Measurements from ENCODE around the gene PCDHGA9.
"Not testable (repeated sequence)": the region's sequence is repeated elsewhere in the genome, so short reads cannot be mapped to it uniquely, and the experiment has no call there.

The PCDHGA9 gene

DNA sequence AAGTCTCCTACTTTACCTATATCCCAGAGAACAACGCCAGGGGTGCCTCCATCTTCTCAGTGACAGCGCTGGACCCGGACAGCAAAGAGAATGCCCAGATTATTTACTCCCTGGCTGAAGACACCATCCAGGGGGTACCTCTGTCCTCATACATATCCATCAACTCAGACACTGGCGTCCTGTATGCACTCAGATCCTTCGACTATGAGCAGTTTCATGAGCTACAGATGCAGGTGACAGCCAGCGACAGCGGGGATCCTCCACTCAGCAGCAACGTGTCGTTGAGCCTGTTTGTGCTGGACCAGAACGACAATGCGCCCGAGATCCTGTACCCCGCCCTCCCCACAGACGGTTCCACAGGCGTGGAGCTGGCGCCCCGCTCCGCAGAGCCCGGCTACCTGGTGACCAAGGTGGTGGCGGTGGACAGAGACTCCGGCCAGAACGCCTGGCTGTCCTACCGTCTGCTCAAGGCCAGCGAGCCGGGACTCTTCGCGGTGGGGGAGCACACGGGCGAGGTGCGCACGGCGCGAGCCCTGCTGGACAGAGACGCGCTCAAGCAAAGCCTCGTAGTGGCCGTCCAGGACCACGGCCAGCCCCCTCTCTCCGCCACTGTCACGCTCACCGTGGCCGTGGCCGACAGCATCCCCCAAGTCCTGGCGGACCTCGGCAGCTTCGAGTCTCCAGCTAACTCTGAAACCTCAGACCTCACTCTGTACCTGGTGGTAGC is 12.1 kb downstream of the PCDHGA9 start:
- DNase-seq (ENCODE audit: low read depth) = not testable (repeated sequence)

DNA sequence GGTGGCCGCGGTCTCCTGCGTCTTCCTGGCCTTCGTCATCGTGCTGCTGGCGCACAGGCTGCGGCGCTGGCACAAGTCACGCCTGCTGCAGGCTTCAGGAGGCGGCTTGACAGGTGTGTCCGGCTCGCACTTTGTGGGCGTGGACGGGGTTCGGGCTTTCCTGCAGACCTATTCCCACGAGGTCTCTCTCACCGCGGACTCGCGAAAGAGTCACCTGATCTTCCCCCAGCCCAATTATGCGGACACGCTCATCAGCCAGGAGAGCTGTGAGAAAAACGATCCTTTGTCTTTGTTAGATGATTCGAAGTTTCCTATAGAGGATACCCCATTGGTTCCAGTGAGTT is 12.7 kb downstream of the PCDHGA9 start:
- not testable (repeated sequence) for DNase-seq (ENCODE audit: low read depth)

DNA sequence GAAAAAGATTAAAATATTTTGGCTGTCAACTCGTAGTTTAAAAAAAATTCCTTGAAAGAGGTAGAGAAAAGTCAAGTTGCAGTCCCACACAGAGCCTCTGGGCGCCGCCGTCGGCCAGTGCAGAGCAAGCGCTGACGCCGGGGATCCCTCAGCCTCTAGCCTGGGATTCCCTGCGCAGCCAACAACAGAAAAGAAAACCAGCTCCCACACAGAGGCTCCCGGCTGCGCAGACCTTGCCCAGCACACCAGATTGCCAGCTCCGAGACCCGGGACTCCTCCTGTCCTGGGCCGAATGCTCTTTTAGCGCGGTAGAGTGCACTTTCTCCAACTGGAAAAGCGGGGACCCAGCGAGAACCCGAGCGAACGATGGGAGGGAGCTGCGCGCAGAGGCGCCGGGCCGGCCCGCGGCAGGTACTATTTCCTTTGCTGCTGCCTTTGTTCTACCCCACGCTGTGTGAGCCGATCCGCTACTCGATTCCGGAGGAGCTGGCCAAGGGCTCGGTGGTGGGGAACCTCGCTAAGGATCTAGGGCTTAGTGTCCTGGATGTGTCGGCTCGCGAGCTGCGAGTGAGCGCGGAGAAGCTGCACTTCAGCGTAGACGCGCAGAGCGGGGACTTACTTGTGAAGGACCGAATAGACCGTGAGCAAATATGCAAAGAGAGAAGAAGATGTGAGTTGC is 15.1 kb downstream of the PCDHGA9 start, which contains the start of gene PCDHGB7:
PCDHGB7 (plus strand) TSS at position 184 of the 679 bp plus-strand sequence; CDS start at position 367, 183 bp downstream.
- DNase-seq (ENCODE audit: low read depth) = peak; percentile 21

DNA sequence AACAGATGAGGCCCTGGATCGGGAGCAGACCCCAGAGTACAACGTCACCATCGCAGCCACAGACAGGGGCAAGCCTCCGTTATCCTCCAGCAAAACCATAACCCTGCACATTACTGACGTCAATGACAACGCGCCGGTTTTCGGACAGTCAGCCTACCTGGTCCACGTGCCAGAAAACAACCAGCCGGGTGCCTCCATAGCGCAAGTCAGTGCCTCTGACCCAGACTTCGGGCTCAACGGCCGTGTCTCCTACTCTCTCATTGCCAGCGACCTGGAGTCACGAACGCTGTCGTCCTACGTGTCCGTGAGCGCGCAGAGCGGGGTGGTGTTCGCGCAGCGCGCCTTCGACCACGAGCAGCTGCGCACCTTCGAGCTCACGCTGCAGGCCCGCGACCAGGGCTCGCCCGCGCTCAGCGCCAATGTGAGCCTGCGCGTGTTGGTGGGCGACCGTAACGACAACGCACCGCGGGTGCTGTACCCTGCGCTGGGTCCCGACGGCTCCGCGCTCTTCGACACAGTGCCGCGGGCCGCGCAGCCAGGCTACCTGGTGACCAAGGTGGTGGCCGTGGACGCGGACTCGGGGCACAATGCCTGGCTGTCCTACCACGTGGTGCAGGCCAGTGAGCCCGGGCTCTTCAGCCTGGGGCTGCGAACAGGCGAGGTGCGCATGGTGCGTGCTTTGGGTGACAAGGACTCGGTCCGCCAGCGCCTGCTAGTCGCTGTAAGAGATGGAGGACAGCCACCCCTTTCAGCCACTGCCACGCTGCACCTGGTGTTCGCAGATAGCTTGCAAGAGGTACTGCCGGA is 16.7 kb downstream of the PCDHGA9 start:
- DNase-seq (ENCODE audit: low read depth) = no peak

DNA sequence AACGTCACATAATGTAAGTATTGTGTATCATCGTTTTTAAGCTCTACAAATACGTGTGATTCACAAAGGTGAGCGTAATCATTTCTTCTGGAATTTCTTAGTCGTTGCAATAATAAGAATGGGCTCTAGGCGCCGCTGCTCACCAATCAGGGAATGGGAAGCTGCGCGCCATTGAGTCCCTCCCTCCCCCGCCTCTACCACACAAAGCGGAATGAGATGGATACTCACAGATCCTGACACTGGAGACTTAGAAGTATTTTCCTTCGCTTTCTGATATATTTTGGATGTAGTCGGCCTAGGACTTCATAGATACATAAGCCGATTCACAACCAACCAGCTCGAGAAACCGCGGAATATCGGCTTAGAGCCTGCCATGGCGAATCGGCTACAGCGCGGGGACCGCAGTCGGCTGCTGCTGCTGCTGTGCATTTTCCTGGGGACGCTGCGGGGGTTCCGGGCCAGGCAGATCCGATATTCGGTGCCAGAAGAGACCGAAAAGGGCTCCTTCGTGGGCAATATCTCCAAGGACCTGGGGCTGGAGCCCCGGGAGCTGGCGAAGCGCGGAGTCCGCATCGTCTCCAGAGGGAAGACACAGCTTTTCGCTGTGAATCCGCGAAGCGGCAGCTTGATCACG is 18.4 kb downstream of the PCDHGA9 start, which contains the start of gene PCDHGA11:
PCDHGA11 (plus strand) TSS at position 197 of the 634 bp plus-strand sequence; CDS start at position 374, 177 bp downstream.
- no peak for DNase-seq (ENCODE audit: low read depth)

DNA sequence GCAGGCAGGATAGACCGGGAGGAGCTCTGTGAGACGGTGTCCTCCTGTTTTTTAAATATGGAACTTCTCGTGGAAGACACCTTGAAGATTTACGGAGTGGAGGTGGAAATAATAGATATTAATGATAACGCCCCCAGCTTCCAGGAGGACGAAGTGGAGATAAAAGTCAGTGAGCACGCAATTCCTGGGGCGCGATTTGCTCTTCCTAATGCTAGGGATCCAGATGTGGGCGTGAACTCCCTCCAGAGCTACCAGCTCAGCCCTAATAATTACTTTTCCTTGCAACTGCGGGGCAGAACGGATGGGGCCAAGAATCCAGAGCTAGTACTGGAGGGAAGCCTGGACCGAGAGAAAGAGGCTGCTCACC is 18.9 kb downstream of the PCDHGA9 start:
- DNase-seq (ENCODE audit: low read depth) = no peak

DNA sequence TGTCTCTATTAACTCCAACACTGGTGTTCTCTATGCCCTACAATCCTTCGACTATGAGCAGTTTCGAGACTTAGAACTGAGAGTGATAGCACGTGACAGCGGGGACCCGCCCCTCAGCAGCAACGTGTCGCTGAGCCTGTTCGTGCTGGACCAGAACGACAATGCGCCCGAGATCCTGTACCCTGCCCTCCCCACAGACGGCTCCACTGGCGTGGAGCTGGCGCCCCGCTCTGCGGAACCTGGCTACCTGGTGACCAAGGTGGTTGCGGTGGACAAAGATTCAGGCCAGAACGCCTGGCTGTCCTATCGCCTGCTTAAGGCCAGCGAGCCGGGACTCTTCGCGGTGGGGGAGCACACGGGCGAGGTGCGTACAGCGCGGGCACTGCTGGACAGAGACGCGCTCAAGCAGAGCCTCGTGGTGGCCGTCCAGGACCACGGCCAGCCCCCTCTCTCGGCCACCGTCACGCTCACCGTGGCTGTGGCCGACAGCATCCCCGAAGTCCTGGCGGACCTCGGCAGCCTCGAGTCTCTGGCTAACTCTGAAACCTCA is 20.2 kb downstream of the PCDHGA9 start:
- DNase-seq (ENCODE audit: low read depth) = no peak

DNA sequence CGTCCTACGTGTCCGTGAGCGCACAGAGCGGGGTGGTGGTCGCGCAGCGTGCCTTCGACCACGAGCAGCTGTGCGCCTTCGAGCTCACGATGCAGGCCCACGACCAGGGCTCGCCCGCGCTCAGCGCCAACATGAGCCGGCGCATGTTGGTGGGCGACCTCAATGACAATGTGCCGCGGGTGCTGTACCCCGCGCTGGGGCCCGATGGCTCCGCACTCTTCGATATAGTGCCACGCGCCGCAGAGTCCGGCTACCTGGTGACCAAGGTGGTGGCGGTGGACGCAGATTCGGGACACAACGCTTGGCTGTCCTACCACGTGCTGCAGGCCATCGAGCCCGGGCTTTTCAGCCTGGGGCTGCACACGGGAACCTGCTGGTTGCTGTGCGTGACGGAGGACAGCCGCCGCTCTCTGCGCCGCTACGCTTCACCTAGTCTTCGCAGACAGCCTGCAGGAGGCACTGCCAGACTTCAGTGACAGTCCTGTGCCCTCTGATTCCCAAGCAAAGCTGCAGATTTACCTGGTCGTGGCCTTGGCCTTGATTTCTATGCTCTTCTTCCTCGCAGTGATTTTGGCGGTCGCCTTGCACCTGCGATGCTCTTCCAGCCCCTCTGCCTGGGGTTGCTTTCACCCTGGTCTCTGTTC is 25.3 kb downstream of the PCDHGA9 start:
- no peak for DNase-seq (ENCODE audit: low read depth)

DNA sequence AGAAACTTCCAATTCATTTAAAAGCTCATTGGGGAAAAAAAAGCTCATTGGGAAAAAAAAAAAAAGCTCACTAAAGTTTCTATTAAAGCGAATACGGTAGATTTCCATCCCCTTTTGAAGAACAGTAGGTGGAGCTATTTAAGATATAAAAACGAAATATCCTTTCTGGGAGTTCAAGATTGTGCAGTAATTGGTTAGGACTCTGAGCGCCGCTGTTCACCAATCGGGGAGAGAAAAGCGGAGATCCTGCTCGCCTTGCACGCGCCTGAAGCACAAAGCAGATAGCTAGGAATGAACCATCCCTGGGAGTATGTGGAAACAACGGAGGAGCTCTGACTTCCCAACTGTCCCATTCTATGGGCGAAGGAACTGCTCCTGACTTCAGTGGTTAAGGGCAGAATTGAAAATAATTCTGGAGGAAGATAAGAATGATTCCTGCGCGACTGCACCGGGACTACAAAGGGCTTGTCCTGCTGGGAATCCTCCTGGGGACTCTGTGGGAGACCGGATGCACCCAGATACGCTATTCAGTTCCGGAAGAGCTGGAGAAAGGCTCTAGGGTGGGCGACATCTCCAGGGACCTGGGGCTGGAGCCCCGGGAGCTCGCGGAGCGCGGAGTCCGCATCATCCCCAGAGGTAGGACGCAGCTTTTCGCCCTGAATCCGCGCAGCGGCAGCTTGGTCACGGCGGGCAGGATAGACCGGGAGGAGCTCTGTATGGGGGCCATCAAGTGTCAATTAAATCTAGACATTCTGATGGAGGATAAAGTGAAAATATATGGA is 27.9 kb downstream of the PCDHGA9 start, which contains the start of gene PCDHGA12:
PCDHGA12 (plus strand) TSS at position 176 of the 782 bp plus-strand sequence; CDS start at position 429, 253 bp downstream.
- no peak for DNase-seq (ENCODE audit: low read depth)

DNA sequence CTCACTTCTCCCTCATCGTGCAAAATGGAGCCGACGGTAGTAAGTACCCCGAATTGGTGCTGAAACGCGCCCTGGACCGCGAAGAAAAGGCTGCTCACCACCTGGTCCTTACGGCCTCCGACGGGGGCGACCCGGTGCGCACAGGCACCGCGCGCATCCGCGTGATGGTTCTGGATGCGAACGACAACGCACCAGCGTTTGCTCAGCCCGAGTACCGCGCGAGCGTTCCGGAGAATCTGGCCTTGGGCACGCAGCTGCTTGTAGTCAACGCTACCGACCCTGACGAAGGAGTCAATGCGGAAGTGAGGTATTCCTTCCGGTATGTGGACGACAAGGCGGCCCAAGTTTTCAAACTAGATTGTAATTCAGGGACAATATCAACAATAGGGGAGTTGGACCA is 28.7 kb downstream of the PCDHGA9 start:
- no peak for DNase-seq (ENCODE audit: low read depth)

DNA sequence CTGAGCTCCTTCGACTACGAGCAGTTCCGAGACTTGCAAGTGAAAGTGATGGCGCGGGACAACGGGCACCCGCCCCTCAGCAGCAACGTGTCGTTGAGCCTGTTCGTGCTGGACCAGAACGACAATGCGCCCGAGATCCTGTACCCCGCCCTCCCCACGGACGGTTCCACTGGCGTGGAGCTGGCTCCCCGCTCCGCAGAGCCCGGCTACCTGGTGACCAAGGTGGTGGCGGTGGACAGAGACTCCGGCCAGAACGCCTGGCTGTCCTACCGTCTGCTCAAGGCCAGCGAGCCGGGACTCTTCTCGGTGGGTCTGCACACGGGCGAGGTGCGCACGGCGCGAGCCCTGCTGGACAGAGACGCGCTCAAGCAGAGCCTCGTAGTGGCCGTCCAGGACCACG is 29.7 kb downstream of the PCDHGA9 start:
- DNase-seq (ENCODE audit: low read depth) = not testable (repeated sequence)

DNA sequence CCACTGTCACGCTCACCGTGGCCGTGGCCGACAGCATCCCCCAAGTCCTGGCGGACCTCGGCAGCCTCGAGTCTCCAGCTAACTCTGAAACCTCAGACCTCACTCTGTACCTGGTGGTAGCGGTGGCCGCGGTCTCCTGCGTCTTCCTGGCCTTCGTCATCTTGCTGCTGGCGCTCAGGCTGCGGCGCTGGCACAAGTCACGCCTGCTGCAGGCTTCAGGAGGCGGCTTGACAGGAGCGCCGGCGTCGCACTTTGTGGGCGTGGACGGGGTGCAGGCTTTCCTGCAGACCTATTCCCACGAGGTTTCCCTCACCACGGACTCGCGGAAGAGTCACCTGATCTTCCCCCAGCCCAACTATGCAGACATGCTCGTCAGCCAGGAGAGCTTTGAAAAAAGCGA is 30.1 kb downstream of the PCDHGA9 start:
- DNase-seq (ENCODE audit: low read depth) = not testable (repeated sequence)

DNA sequence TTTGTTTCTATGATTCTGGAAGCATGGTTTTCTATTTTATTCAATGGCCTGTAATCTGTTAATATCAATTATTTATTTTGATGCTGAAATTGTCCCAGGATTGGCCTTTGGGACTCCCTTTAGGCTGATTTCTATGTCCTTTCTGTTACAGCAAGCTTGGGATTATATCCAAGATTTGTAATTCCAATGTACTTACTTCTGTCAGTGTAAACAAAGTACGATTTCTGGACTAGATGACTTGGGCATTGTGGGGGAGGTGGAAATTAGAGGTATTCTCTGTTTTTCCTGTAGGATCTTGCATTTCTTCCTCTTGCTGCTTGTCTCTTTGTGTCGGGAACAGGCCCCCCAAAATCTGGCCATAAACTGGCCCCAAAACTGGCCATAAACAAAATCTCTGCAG is 31.4 kb downstream of the PCDHGA9 start:
- DNase-seq (ENCODE audit: low read depth) = no peak

DNA sequence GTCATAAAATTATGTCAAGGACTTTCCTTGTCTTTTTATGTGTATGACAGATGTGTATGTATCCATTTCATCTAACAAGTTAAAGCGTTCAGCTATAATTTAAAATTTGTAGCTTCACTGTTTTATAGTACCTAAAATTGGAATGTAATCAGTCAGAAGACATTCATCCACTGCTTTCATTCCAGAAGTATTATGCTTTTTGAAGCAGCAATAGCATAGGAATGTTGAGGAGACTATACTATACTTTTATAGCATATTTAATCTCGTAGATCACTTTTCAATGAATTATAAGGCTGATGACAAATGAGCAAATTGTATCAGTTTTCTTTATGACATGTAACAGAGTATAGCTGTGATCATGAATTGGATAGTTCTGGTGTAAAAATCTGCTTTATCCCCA is 34.6 kb downstream of the PCDHGA9 start:
- no peak for DNase-seq (ENCODE audit: low read depth)

DNA sequence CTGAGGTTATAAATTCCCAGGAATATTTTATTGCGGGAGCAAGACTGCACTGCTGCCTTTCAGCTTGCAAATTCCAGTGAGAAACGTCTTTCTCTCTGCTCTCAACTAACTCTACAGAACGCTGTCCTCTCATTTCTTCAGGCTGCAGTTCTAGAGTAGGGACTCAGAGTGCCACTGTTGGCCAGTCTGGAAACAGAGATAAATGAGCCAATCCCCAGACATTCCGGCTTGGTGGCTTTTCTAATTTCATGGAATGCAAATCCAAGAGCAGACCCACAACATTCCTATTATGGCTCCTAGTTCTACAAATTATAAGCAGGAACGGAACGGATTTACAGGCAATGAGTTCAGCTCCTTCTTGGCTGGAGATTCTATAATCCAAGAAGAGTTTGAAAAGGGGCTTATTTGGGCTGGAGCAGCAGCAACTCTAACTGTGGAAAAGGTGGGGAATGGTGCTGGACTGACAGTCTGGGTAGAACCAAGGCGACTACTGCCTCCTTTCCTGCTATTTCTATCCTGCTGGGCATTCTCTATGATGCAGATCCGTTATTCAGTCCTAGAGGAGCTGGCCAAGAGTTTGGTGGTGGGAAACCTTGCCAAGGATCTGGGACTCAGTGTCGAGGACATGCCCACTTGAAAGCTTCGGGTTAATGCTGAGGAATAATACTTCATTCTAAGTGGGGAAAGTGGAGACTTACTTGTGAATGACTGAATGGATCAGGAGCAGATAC is 37.0 kb downstream of the PCDHGA9 start:
- no peak for DNase-seq (ENCODE audit: low read depth)

DNA sequence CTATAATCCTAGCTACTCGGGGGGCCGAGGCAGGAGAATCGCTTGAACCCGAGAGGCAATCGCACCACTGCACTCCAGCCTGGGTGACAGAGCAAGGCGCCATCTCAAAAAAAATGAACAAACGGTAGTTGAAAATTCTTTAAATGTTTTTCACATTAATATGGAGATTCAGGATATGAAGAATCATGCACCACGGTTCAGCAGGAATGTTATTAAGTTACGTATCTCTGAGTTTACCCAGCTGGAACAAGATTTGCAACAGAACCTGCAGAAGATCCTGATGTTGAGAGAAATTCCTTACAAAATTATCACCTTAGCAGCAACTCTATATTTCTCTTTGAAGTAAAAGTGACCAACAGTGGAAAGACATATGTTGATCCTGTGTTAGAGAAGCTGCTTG is 37.8 kb downstream of the PCDHGA9 start:
- DNase-seq (ENCODE audit: low read depth) = no peak

DNA sequence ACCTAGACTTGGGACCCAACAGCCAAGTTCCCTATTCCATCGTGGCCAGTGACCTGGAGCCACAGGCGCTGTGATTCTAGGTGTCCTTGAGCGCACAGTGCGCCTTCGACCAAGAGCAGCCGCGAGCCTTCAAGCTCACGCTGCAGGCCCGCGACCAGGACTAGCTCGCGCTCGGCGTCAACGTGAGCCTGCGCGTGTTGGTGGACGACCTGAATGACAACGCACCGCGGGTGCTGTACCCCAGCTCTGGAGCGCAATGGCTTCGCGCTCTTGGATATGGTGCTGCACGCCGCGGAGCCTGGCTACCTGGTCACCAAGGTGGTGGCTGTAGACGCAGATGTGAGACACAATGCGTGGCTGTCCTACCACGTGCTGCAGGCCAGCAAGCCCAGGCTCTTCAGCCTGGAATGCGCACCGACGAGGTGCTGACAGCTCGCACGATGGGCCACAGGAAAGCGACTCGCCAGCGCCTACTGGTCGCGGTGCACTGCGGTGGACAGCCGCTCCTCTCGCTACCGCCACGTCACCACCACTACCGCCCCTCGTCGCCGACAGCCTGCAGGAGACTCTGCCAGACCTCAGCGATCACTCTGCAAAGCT is 39.1 kb downstream of the PCDHGA9 start:
- DNase-seq (ENCODE audit: low read depth) = no peak

All from T follicular helper cell (primary cell).